Stimulated activated naive CD4-positive, alpha-beta T cell treated with Interleukin-2 at 50 U/mL for 16 hours (primary cell): Measurements from ENCODE around the gene CLDN20.
"Not testable (repeated sequence)": the region's sequence is repeated elsewhere in the genome, so short reads cannot be mapped to it uniquely, and the experiment has no call there.

Experiments
- DNase-seq: peaks from one replicate; lab custom pipeline; 2025; lab: John Stamatoyannopoulos, UW

The CLDN20 gene

DNA sequence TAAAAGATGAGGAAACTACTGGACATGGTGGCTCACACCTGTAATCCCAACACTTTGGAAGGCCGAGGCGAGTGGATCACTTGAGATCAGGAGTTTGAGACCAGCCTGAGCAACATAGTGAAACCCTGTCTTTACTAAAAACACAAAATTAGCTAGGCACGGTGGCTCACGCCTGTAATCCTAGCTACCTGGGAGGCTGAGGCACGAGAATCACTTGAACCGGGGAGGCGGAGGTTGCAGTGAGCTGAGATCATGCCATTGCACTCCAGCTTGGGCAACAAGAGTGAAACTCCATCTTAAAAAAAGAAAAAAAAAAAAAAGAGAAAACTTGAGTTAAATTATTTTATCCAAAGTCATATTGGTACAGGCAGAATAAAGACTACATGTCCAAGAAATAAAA is 49.1 kb downstream of the CLDN20 start:
- DNase-seq, result not testable (repeated sequence)

- DNase-seq, result peak; percentile 1
Observed at GRCh38 chr6:155313602-155314091, 49.8 kb downstream of the CLDN20 start.

GRCh38 chr6:155314092-155314772 is 50.4 kb downstream of the CLDN20 start, which contains the start of gene TFB1M:
Gene TFB1M (minus strand): TSS chr6:155314484. CDS start chr6:155314428, 56 bp downstream.
- peak; percentile 97 for DNase-seq

- DNase-seq, result peak; percentile 63
Observed at GRCh38 chr6:155314773-155315515, 51.1 kb downstream of the CLDN20 start.

DNA sequence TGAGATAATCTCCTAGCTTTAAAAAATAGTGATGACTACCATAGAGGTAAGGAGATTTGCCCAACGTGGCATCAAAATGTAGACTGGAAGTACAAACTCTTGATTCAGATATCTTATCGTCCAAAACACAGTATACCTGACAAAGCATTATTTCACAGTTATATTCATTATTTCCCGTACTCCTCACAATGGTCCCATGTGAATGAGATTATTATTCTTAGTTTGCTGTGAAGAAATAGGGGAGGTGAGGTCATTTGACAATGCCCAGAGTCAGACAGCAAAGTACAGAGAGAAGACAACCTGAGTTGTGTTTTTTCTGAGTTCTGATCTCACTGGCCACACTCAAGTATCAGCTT is 51.7 kb downstream of the CLDN20 start:
- DNase-seq, result no peak

GRCh38 chr6:155316419-155316818 is 52.6 kb downstream of the CLDN20 start:
- no peak for DNase-seq

DNA sequence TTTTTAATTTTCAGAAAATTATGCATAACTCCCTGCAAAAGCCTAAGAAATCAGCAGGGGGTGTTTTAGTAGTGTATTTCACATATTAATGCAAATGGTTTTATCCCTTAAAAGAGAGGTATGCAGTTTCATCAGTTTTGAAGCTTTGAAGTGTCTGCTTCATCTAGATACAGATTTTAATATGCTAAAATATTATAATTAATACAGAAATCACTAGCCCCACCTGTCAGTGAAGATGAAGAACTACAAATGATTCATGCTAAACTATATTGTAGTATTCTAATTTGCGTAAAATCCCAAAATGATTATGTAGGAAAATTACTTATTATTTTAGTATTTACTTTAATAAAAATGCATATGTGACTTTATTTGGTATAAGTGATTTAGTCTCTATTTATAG is 53.4 kb downstream of the CLDN20 start:
- DNase-seq, result no peak

DNA sequence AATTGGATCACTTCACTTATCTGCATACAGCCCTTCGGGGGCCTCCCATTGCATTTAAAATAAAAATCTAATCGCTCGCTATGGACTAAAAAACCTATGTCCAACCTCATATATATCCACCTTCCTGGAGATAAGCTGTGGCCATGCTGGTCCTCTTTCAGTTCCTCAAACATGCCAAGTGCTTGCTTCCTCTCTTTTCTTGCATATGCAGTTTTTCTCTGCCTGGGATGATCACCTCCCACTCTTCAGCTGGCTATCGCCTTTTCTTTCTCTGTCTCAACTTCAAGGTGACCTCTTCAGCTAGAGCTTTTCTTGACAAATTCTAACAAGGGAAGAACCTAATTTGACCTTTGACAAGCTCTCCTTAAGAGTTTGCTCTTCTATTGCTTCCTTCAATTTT is 56.1 kb downstream of the CLDN20 start:
- DNase-seq, result no peak

GRCh38 chr6:155324172-155324571 is 60.4 kb downstream of the CLDN20 start:
- no peak for DNase-seq

- no peak for DNase-seq
Observed at GRCh38 chr6:155324993-155325392, 61.2 kb downstream of the CLDN20 start.

GRCh38 chr6:155325700-155326516 is 62.1 kb downstream of the CLDN20 start:
- DNase-seq, result no peak
